Calu3 (cell line): ENCODE measurements around the gene TBC1D17. TPM values are rescaled to one million over a fixed set of nuclear protein-coding genes. Genes with fewer than 3 reads are reported as not detected.
A peak's percentile ranks its signal among the peaks of the same experiment; 100 is the strongest.

Source experiments
- BruUV-seq: library from RNA; stranded (reverse); fragments of 400-500 nt; replicated peaks from 2 replicates; lab custom pipeline; 2021; lab: Mats Ljungman, UMichigan
- CTCF ChIA-PET: fragments of 300-600 bp; sonication (Branson Sonifier 250); formaldehyde crosslinking; loops from one replicate; lab custom pipeline; 2022; ENCODE audit warnings: antibody characterized with exemption; lab: Charles Lee
- DNase-seq: peaks from one replicate; pipeline ENCODE4 v3.0.0; 2022
- H3K27ac Mint-ChIP-seq: one replicate; pipeline ENCODE4 v1.8.0; 2022; ENCODE audit warnings: mixed read lengths; ENCODE audit not compliant: unreplicated experiment
- H3K27me3 Mint-ChIP-seq: one replicate; pipeline ENCODE4 v1.8.0; 2022; ENCODE audit warnings: mixed read lengths; ENCODE audit not compliant: unreplicated experiment
- H3K36me3 Mint-ChIP-seq: one replicate; pipeline ENCODE4 v1.8.0; 2022; ENCODE audit warnings: mild to moderate bottlenecking, moderate library complexity, mixed read lengths; ENCODE audit not compliant: insufficient read depth, unreplicated experiment
- H3K4me1 Mint-ChIP-seq: one replicate; pipeline ENCODE4 v1.8.0; 2022; ENCODE audit warnings: mild to moderate bottlenecking, low read depth, mixed read lengths; ENCODE audit not compliant: unreplicated experiment
- H3K4me3 Mint-ChIP-seq: one replicate; pipeline ENCODE4 v1.8.0; 2022; ENCODE audit warnings: mild to moderate bottlenecking, low read depth, moderate library complexity, mixed read lengths; ENCODE audit not compliant: unreplicated experiment
- H3K9me3 Mint-ChIP-seq: one replicate; pipeline ENCODE4 v1.8.0; 2022; ENCODE audit warnings: low read depth, mixed read lengths; ENCODE audit not compliant: unreplicated experiment
- intact Hi-C: fragments of 100-400 bp; cut with micrococcal nuclease; formaldehyde crosslinking; loops from one replicate; pipeline ENCODE4 v1.10.0; 2022; ENCODE audit not compliant: unreplicated experiment
- total RNA-seq: library from RNA; stranded (reverse); gene quantifications from 2 replicates; pipeline ENCODE4 v1.2.3, GENCODE V29; 2022
- TF ChIP-seq, protein P1 (sequence below): fragments of 200-600 bp; IDR thresholded peaks from one replicate; pipeline ENCODE4 v1.8.0; 2022; ENCODE audit warnings: antibody characterized with exemption; ENCODE audit not compliant: unreplicated experiment

Gene TBC1D17
- total RNA-seq, 1 experiment from 2014 or later, result 56.9 TPM

DNA sequence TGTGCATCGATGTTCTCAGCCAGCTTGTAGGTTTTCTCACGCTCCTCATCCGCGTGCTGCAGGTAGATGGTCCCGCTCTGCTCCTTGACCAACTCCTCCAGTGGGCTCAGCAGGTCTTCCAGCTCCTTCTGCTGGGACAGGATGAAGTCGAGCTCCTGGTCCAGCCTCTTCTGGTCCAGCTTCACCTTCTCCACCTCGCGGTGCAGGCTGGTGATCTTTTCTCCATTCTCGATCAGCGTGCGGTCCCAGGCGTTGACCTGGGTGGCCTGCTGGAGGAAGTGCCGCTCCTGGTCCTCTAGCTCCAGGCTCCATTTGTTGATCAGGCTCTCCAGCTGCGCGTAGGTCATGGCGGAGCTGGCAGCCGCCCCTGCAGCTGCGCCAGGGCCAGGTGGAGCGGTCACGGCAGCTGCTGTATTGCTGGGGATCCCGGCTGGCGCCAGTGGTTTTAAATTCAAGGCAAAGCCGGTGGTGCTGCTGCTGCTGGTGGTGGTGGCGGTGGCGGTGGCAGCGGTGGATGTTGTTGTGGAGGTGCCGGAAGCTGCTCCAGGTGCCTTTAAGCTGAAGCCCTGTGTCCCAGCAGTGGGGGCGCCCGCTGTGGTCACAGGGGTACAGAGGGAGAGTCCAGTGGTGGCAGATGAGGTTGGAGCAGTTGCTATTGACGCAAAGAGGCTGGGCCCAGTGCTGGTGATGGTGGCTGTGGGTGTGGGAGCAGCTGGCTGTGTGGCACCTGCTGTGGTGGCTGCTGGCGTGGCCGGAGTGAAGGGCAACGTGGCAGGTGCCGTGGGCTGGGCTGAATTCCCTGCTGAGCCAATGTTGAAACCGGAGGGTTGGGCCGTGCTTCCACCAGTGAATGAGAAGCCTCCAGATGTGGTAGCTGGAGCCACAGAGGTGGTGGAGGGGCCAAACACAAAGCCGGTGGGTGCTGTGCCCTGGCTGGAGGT is 31.2 kb downstream of the TBC1D17 start:
- Mint-ChIP-seq H3K27ac (peak overlapping the region; percentile 42), H3K9me3 (no peaks in the 10 kb centered on the region), H3K27me3 (no peaks in the 10 kb centered on the region), H3K36me3 (peaks cover 70% of the 10 kb centered on the region), H3K4me3 (no peak overlapping the region), H3K4me1 (peaks cover 12% of the 10 kb centered on the region)
- no TSS peak for BruUV-seq
- TF ChIP-seq, protein P1, sequence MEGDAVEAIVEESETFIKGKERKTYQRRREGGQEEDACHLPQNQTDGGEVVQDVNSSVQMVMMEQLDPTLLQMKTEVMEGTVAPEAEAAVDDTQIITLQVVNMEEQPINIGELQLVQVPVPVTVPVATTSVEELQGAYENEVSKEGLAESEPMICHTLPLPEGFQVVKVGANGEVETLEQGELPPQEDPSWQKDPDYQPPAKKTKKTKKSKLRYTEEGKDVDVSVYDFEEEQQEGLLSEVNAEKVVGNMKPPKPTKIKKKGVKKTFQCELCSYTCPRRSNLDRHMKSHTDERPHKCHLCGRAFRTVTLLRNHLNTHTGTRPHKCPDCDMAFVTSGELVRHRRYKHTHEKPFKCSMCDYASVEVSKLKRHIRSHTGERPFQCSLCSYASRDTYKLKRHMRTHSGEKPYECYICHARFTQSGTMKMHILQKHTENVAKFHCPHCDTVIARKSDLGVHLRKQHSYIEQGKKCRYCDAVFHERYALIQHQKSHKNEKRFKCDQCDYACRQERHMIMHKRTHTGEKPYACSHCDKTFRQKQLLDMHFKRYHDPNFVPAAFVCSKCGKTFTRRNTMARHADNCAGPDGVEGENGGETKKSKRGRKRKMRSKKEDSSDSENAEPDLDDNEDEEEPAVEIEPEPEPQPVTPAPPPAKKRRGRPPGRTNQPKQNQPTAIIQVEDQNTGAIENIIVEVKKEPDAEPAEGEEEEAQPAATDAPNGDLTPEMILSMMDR, result no peak
- CTCF ChIA-PET, result no interaction called here
- intact Hi-C loops, result no loop called here
- DNase-seq, result no peak

DNA sequence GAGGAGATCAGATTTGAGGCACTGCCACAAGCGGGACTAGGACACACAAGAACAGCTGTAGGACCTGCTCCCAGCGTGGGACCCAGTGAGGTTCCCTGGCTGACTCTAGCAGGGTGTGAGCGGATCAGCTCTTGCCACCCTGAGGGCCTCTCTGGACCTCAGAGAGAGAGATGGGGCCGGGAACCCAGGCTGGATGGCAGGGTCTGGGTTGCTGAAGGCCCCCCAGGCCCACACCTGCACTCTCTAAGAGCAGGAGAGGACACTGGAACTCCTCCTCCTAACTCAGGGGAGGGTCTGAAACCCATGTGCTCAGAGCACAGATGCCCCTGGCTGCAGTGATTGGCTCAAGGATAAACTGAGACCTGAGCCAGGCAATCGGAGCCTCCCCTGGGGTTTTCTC is 32.7 kb downstream of the TBC1D17 start:
- peaks cover 82% of the 10 kb centered on the region for H3K36me3 Mint-ChIP-seq
- no peak for DNase-seq
- no peak overlapping the region for H3K27ac Mint-ChIP-seq
- H3K4me1 Mint-ChIP-seq, result peaks cover 13% of the 10 kb centered on the region
- H3K27me3 Mint-ChIP-seq, result no peaks in the 10 kb centered on the region
- TF ChIP-seq, protein P1, result no peak
- intact Hi-C loops, result no loop called here
- H3K4me3 Mint-ChIP-seq, result no peak overlapping the region
- no peaks in the 10 kb centered on the region for H3K9me3 Mint-ChIP-seq
- CTCF ChIA-PET, result interaction anchor here (0.6 to 1.6 kb wide), 3 partner anchors 9 to 229 kb away, joined by 3 to 4 read pairs (median 4); partner anchors contain the start of genes ATF5 and NUP62
- BruUV-seq, result no TSS peak

DNA sequence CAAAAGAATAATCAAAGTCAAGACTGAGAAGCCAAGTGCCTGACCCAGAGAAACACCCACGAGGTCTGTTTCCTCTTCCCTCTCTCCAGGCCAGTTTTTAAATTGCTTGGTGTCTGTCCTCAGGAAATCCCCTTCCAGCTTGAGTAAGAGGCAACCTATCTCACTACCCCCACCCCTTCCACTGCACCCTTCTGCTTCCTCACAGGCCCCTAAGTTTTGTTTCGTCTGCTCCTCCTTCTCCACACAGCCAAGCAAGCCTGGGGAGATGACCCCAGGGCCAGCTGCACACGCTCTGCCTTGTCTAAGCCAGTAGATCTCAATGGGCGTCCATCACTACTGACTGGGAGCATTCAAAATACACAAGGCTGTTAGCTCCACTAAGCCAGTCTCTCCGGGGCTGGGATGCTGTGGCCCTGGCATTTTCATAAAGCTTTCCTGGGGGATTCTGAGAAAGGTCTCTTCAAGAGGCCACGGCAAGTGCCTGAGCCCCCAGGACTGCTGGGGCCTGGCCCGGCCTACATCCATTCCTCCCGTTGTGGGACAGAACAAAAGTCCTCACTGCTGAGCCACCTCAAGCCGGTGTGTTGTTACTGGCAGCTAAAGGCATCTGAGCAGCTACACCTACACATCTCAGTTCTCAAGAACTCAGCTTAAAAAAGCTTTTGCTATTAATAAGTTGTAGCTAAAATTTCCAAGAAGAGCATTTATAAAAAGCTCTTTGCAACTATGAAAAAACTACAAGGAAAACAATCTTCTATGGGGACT is 34.1 kb downstream of the TBC1D17 start:
- no peak for DNase-seq
- H3K36me3 Mint-ChIP-seq, result peaks cover 81% of the 10 kb centered on the region
- no peaks in the 10 kb centered on the region for H3K9me3 Mint-ChIP-seq
- CTCF ChIA-PET, result interaction anchor here (0.6 to 1.6 kb wide), 3 partner anchors 18 to 279 kb away, joined by 3 read pairs; partner anchors contain the start of genes ATF5 and NUP62
- TF ChIP-seq, protein P1, result no peak
- H3K4me3 Mint-ChIP-seq, result no peak overlapping the region
- no peaks in the 10 kb centered on the region for H3K27me3 Mint-ChIP-seq
- BruUV-seq, result no TSS peak
- peaks cover 20% of the 10 kb centered on the region for H3K4me1 Mint-ChIP-seq
- peak overlapping the region; percentile 22 for H3K27ac Mint-ChIP-seq
- intact Hi-C loops, result no loop called here

DNA sequence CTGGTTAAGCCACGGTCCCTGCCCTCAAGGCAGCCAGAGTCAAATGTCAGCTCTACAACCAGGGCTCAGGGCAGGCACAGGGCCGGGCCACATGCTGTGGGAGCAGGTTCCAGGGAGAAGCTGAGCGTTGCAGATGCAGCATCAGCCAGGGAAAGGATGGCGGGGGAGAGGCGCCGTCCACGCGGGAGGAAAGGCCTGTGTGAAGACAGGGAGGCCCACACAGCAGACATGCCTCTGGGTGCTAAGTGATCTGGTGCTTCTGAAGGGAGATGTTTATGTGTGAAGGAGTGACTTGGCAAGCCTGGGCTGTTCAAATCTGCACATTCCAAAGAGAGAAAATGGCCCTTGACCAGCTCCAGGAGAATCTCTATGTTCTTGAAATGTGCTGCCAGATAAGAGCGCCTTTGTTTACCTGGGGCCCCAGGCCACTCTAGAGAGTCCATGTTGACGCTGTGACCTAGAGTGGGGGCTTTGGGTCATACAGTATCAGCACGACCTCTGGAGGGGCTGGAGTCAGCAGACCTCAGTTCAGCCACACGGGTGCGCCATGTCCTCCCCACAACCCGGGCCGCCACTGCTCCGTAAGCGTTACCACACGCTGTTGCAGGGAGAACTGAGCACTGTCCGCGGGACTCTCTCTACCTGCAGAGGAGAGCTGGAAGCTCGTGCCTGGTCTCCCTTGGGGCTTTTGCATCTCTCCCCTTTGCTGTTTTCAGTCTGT is 35.6 kb downstream of the TBC1D17 start:
- Mint-ChIP-seq H3K27ac (no peak overlapping the region), H3K4me3 (no peak overlapping the region), H3K27me3 (no peaks in the 10 kb centered on the region), H3K36me3 (peaks cover 82% of the 10 kb centered on the region), H3K4me1 (peaks cover 20% of the 10 kb centered on the region), H3K9me3 (no peaks in the 10 kb centered on the region)
- no TSS peak for BruUV-seq
- CTCF ChIA-PET, result no interaction called here
- intact Hi-C loops, result no loop called here
- DNase-seq, result no peak
- TF ChIP-seq, protein P1, result no peak
